ENCODE data around the gene DAD1.

Gene DAD1

DNA sequence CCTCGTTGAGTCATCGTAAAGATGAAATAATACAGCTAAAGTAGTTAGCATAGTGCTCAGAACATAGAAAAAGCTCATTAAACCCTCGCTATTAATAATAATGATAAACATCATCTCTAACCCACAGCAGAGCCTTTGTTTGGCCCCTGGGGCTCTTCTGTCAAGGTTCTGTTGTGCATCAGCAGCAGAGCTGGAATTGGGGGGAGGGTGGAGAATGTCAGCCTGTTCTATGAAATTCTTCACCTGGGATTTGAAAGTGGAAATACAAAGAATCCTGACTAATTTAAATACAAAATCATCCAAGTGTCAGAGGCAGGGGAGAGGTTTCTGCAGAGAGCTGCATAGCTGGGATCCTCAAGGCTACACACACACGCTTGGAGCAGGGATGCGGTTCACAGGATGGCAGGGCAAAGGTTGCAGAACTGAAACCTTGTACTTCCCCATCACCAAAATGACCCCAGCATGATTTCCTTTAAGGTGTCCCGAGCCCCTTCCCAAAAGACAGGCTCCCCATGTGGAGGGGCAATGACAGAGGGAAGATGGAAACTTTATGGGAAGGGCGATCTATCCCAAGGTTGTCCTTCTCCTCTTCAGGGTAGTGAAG is 71.8 kb downstream of the DAD1 start:
- H3K4me3 ChIP-seq (ENCODE audit: low read depth, low read length), result no peak overlapping the region
- DNase-seq (ENCODE audit: low read depth), result no peak
- TF ChIP-seq, protein P1, sequence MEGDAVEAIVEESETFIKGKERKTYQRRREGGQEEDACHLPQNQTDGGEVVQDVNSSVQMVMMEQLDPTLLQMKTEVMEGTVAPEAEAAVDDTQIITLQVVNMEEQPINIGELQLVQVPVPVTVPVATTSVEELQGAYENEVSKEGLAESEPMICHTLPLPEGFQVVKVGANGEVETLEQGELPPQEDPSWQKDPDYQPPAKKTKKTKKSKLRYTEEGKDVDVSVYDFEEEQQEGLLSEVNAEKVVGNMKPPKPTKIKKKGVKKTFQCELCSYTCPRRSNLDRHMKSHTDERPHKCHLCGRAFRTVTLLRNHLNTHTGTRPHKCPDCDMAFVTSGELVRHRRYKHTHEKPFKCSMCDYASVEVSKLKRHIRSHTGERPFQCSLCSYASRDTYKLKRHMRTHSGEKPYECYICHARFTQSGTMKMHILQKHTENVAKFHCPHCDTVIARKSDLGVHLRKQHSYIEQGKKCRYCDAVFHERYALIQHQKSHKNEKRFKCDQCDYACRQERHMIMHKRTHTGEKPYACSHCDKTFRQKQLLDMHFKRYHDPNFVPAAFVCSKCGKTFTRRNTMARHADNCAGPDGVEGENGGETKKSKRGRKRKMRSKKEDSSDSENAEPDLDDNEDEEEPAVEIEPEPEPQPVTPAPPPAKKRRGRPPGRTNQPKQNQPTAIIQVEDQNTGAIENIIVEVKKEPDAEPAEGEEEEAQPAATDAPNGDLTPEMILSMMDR (IDR thresholded peaks at IDR 0.05; ENCODE audit: low read depth, low read length, missing control alignments), result no peak
- in situ Hi-C loops (cut with HindIII; ENCODE audit: low sequenced_read_pairs), result no loop called here

DNA sequence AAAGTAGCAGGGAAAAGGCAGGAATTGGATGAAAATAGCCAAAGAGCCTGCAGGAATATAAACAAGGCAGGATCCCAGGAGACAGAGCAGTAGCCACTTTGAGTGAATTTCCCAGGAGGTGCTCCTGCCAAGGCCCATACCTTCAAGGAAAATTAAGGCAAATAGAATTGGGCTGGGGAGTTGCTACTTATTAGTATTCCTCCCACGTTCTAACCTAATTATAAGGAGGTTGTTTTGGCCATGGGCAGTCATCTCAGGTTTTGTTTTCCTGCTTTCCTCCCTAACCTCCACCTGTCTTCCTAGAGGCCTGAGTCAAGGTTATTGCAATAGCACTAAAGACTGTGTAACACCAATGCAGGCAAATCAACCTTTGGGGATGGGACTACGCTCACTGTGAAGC is 73.1 kb downstream of the DAD1 start:
- in situ Hi-C loops (cut with HindIII; ENCODE audit: low sequenced_read_pairs), result no loop called here

More for the DNA sequence above, 73.1 kb downstream of the DAD1 start:
- no peak overlapping the region for H3K4me3 ChIP-seq (ENCODE audit: low read depth, low read length)
- TF ChIP-seq, protein P1 (IDR thresholded peaks at IDR 0.05; ENCODE audit: low read depth, low read length, missing control alignments), result no peak
- no peak for DNase-seq (ENCODE audit: low read depth)
